Measurements from ENCODE around the gene ANKZF1.

The ANKZF1 gene

GRCh38 chr2:219218217-219218731, 11.3 kb upstream of the ANKZF1 start:
- peak; percentile 86 for ATAC-seq

GRCh38 chr2:219218732-219219701, 10.6 kb upstream of the ANKZF1 start, which contains the start of gene ABCB6:
TSS of gene ABCB6 (minus strand) at chr2:219218958. CDS start at chr2:219218673, 285 bp downstream.
- peak; percentile 82 for ATAC-seq
- 0 out of 2 replicates have a peak, but pooled peaks have one; percentile 29 for TF ChIP-seq ZNF565 (CRISPR knock-in tag; conservative IDR thresholded peaks at IDR 0.05; ENCODE audit: low read depth)
- TF ChIP-seq ARNTL (CRISPR knock-in tag; IDR thresholded peaks at IDR 0.05; ENCODE audit: borderline replicate concordance, low read depth): no peak
- TF ChIP-seq PPARA (CRISPR knock-in tag; IDR thresholded peaks at IDR 0.05; ENCODE audit: borderline replicate concordance): no peak
- peak; percentile 9; the same call in 1 of the 2 replicates for TF ChIP-seq ZNF70 (CRISPR knock-in tag; IDR thresholded peaks at IDR 0.05)
- no peak for TF ChIP-seq ZC3H10 (CRISPR knock-in tag; IDR thresholded peaks at IDR 0.05)
- no peak for TF ChIP-seq ISL1 (CRISPR knock-in tag; IDR thresholded peaks at IDR 0.05)

More at GRCh38 chr2:219218217-219218731, 11.3 kb upstream of the ANKZF1 start:
- TF ChIP-seq TOX (CRISPR knock-in tag; IDR thresholded peaks at IDR 0.05; ENCODE audit: borderline replicate concordance): no peak
- no peak for TF ChIP-seq ARNTL (CRISPR knock-in tag; IDR thresholded peaks at IDR 0.05; ENCODE audit: borderline replicate concordance, low read depth)
- no peak for TF ChIP-seq ZNF565 (CRISPR knock-in tag; conservative IDR thresholded peaks at IDR 0.05; ENCODE audit: low read depth)
- peak; percentile 74; the same call in 1 of the 2 replicates for TF ChIP-seq TCF4 (CRISPR knock-in tag; IDR thresholded peaks at IDR 0.05; ENCODE audit: borderline replicate concordance)

- ATAC-seq: no peak
- no peak for TF ChIP-seq TCF4 (CRISPR knock-in tag; IDR thresholded peaks at IDR 0.05; ENCODE audit: borderline replicate concordance)
- no peak for TF ChIP-seq ESRRG (CRISPR knock-in tag; IDR thresholded peaks at IDR 0.05)
- no peak for TF ChIP-seq TSHZ2 (CRISPR knock-in tag; IDR thresholded peaks at IDR 0.05)
- TF ChIP-seq ZNF8 (CRISPR knock-in tag; IDR thresholded peaks at IDR 0.05): no peak
- no peak for TF ChIP-seq RARB (CRISPR knock-in tag; IDR thresholded peaks at IDR 0.05)
- no peak for TF ChIP-seq POU6F1 (CRISPR knock-in tag; IDR thresholded peaks at IDR 0.05; ENCODE audit: borderline replicate concordance, low read depth)
- no peak for TF ChIP-seq CSDC2 (CRISPR knock-in tag; IDR thresholded peaks at IDR 0.05)
- TF ChIP-seq ARNTL (CRISPR knock-in tag; IDR thresholded peaks at IDR 0.05; ENCODE audit: borderline replicate concordance, low read depth): no peak
- no peak for TF ChIP-seq ZC3H10 (CRISPR knock-in tag; IDR thresholded peaks at IDR 0.05)
- TF ChIP-seq SNAI2 (CRISPR knock-in tag; IDR thresholded peaks at IDR 0.05): no peak
- TF ChIP-seq ISL1 (CRISPR knock-in tag; IDR thresholded peaks at IDR 0.05): no peak
- TF ChIP-seq GLIS3 (CRISPR knock-in tag; IDR thresholded peaks at IDR 0.05): no peak
- no peak for TF ChIP-seq CREB5 (CRISPR knock-in tag; IDR thresholded peaks at IDR 0.05; ENCODE audit: low read depth)
- TF ChIP-seq ZFP3 (CRISPR knock-in tag; IDR thresholded peaks at IDR 0.05): no peak
- TF ChIP-seq CSRNP3 (CRISPR knock-in tag; IDR thresholded peaks at IDR 0.05): no peak
- TF ChIP-seq ZNF70 (CRISPR knock-in tag; IDR thresholded peaks at IDR 0.05): no peak
Observed at GRCh38 chr2:219219784-219220532, 9.6 kb upstream of the ANKZF1 start.

Measured in SK-N-SH treated with all-trans-retinoic acid at 6 μM for 48 hours (cell line).